WI38 (cell line): ENCODE measurements around the gene BARHL1.

ENCODE experiments used
- H3K4me3 ChIP-seq: 2 replicates; pipeline ENCODE4 v1.5.1; 2011; ENCODE audit warnings: low read depth, mild to moderate bottlenecking, control low read depth, low read length
- TF ChIP-seq, protein P1 (sequence below): IDR thresholded peaks from 2 replicates; pipeline ENCODE4 v1.5.1; 2012; ENCODE audit warnings: low read depth, mild to moderate bottlenecking, control low read depth, low read length

BARHL1 gene

DNA sequence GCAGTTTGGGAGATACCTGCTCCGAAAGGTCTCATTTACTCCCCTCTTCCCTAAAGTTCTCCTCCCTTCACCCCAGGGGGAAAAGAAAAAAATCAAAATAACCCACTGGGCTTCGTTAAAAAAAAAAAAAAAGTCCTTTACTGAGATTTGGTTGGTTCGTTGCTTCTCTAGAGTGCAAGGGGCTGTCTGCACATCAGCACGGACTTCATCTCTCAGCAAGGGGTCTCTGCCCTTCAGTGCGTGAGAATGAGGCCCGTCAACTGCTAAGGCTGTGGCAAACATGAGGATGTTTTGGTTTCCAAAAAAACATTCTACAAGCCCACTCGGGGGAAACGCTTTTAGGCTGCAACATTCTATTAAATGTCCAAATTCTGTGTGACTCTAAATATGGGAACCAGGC is 10.0 kb downstream of the BARHL1 start:
- no peak overlapping the region for H3K4me3 ChIP-seq
- TF ChIP-seq, protein P1, sequence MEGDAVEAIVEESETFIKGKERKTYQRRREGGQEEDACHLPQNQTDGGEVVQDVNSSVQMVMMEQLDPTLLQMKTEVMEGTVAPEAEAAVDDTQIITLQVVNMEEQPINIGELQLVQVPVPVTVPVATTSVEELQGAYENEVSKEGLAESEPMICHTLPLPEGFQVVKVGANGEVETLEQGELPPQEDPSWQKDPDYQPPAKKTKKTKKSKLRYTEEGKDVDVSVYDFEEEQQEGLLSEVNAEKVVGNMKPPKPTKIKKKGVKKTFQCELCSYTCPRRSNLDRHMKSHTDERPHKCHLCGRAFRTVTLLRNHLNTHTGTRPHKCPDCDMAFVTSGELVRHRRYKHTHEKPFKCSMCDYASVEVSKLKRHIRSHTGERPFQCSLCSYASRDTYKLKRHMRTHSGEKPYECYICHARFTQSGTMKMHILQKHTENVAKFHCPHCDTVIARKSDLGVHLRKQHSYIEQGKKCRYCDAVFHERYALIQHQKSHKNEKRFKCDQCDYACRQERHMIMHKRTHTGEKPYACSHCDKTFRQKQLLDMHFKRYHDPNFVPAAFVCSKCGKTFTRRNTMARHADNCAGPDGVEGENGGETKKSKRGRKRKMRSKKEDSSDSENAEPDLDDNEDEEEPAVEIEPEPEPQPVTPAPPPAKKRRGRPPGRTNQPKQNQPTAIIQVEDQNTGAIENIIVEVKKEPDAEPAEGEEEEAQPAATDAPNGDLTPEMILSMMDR: no peak

DNA sequence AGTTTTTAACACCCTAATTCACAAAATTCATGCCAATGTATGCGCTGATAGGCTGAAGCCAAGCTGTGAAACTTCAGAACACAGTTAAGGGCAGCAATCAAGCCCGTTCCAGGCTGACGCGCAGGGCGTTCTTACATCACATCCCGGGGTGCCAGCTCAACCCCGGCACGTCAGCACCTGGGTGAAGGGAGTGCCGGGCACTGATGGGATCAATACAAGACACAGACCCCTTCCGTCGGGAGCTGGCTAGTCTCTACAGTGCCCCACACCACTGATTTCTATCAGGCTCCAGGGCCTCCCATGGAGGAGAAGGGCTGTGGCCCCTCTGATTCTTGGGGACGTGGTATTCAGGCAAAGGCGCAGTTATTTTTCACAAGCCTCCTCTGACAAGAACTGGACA is 12.0 kb downstream of the BARHL1 start:
- no peak overlapping the region for H3K4me3 ChIP-seq
- TF ChIP-seq, protein P1: no peak

DNA sequence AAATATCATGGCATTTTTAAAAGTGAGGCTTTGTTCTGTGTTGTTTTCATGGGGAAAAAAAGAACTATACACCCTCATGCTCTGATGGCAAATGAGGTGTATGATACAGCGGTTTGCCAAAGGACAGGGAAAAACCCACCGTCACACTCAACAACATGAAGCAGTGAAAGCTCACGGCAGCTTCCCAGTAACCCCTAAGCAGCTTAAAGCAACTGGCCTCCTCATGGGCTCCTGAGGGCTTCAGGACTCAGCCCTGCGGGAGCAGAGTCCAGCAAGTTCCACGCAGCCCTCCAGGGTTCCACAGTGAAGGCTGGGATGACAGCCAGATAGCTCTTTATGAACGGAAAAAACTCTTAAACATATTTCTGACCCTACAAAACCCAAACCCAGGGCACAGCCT is 12.9 kb downstream of the BARHL1 start:
- TF ChIP-seq, protein P1: no peak
- H3K4me3 ChIP-seq: no peak overlapping the region

DNA sequence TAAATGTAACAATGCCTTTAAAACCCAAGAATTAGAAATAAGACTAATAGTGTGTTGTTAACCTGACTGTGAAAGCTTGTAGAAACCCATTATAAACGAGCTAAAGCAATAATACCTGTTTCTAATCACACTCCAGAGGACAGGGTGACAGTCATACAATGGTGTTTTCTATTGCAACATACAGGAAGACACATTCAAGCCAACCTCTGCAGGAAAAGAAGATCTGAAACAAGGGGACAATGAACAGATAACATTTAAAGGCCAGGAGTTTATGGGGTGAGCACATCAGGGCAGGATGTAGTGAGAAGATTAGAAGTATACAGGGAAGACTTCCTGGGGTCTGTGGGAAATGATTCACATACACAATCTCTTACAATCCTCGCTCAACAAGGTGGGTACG is 13.8 kb downstream of the BARHL1 start:
- TF ChIP-seq, protein P1: no peak
- H3K4me3 ChIP-seq: no peak overlapping the region

DNA sequence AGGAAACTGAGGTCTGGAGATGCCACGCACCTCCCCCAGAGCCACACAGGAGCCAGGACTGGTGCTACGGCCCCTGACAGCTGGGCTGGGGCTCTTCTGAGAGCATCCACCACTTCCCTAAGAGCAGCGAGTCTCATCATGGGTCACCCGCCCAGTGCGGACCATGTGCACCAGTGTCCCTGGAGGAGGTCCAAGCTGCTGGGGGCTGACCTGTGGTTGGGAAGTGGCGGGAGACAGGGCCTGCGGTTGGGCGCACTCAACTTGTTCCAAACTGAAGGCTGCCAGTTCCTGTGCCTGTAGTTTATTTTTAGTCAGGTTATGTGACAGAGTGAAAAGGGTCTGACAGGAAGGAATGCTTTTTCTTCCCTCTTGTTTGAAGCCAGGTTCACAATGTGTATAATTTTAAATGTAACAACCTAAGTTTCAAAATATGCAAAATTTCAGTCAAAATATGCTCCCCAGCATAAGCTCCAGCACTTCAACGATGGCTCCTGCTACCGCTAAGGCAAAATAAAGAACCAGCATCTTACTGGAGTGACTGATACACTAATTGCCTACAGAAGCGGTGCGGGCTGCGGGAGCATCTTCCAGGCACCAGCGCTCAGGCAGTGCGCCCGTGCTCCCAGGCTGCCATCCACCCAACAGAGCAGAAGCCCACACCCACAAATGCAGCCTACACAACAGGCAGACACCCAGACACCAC is 14.8 kb downstream of the BARHL1 start:
- TF ChIP-seq, protein P1: no peak
- no peak overlapping the region for H3K4me3 ChIP-seq

DNA sequence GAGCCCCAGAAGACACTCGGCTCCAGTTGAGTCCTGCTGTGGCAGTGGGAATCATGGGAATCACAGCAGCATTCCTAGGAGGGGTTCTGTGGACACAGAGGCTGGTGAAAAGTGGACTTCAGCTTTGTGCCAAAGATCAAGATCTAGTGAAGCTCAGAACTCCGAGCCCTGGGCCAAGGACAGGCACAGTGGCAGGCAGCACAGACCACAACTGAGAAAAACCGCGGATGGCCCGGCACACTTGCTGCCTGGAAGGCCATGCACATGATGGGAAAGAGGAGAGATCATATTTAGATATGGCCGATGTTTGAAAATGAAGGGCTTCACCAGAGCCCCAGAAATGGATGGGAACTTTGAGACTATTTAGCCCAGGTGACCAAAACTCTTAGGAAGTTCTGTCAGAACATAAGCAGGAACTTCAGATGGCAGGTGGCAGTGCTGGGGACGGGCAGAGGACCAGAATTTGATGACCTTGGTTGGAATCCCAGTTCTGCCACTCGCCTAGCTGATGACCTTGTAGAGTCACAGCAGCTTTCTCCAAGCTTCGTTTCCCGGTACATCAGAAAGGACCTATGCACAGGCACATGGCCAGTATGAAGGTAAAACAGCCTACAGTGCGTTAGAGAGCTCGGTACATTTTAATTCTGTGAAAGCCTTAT is 18.0 kb downstream of the BARHL1 start:
- TF ChIP-seq, protein P1: no peak

DNA sequence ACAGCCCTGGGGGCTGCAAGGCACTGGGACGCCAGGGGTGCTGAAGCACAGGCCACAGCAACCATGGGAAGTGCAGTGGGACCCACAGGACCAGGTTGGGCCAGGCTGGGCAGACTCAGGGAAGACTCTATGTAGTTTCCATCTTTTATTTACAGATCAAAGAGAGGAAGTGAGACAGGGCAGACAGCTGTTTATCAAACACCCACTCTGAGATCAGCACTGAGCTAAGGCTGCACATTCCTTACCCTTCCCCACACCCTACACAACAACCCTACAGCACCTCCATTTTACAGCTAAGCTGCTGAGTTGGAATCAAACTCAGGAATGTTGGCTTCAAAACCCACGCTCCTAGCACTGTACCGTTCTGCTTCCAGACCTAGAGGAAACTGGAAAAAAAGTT is 19.8 kb downstream of the BARHL1 start:
- no peak overlapping the region for H3K4me3 ChIP-seq
- TF ChIP-seq, protein P1: no peak

More for the DNA sequence above, 18.0 kb downstream of the BARHL1 start:
- no peak overlapping the region for H3K4me3 ChIP-seq
